GM21723 (cell line): ENCODE results near the gene ZMIZ1.

Source experiments
- ATAC-seq: cut with Tn5 transposase; IDR thresholded peaks from one replicate; pipeline ENCODE4 v1.9.1; 2021; ENCODE audit warnings: mild to moderate bottlenecking, moderate library complexity; ENCODE audit not compliant: unreplicated experiment

The ZMIZ1 gene

GRCh38 chr10:79096514-79096913, 27.7 kb downstream of the ZMIZ1 start:
- no peak for ATAC-seq

GRCh38 chr10:79097021-79097872, 28.5 kb downstream of the ZMIZ1 start:
- ATAC-seq = no peak

GRCh38 chr10:79098061-79098460, 29.3 kb downstream of the ZMIZ1 start:
- ATAC-seq = no peak

DNA sequence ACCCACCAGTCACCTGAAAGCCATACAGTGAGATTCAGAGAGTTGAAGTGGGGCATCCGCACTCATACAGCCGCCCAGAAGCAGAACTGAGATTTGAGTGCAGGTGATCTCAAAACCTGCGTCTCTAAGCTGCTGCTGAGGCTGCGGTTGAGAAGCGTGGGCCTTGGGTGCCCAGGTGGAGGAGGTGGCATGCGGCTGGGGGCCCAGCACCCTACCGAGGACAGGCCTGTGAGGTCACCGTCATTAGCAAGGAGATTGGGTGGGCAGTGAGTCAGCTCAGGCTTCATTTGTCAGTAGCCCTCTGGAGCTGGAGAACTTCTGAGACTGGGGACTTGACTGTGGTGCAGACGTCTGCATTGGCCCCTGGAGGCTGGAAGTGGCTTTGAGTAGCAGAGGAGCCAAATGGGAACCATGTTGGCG, 29.8 kb downstream of the ZMIZ1 start:
- ATAC-seq = peak; percentile 86

GRCh38 chr10:79099898-79100448, 31.2 kb downstream of the ZMIZ1 start:
- ATAC-seq = no peak

GRCh38 chr10:79100771-79101170, 32.0 kb downstream of the ZMIZ1 start:
- ATAC-seq = no peak

DNA sequence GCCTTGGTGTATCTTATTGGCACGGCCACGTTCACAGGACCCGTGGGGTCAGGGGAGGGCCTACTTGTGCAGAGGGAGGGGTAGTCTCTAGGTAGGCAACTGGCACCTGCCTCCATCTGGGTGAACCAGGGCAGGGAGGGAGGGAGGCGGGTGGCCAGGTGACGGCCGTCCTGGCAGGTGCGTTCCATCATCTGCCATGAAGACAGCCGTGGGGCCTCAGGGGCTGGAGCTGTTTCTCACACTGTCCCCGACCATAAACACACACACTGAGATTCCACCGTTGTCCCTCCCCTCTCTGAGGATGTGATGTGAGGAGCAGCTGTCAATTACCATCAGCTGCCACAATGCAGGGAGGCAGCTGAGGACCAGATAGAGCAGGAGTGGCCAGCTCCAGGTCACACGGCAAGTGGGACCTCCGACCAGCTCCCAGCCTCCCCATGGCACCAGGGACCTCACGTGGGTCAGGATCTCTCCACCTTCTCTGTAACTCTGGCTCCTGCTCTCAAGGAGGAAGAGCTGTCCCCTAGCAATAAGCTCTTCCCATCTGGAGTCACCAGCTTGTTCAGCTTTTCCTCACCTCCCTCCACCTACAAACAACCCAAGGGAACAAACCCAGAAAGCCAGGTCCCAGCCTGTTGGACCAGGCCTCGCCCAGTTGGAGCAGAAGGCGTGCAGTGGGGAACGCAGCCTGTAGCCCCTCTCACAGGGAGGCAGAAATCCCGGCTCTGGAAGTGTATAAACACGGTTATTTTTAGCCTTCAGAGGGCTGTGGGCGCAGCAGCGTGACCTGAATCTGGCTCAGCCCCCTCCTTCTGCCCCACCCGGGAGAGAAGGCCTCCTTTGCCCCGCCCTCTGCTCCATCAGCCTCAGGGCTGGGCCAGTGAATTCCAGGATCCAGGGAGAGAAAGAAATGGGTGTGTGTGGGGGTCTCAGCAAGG, 33.1 kb downstream of the ZMIZ1 start:
- no peak for ATAC-seq

DNA sequence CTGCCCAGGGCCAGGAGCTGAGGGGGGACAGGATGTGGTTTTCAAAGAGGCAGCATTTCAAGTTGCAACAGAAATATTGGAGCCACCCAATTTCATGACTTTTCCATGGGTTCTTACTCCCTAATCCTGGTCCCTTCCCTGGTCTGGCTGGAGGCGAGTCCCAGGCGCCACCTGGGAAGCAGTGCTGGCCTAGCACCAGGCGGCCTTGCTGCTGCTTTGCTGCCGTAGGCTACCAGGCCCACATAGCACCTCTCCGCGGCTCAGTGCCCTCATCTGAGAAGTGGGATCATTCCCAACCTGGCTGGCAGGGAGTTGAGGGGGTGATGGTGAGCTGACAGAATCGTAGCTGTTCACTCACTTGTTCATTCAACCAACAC, 33.7 kb downstream of the ZMIZ1 start:
- ATAC-seq = no peak

GRCh38 chr10:79103129-79103528, 34.4 kb downstream of the ZMIZ1 start:
- ATAC-seq = no peak

GRCh38 chr10:79103585-79103984, 34.8 kb downstream of the ZMIZ1 start:
- ATAC-seq = no peak

DNA sequence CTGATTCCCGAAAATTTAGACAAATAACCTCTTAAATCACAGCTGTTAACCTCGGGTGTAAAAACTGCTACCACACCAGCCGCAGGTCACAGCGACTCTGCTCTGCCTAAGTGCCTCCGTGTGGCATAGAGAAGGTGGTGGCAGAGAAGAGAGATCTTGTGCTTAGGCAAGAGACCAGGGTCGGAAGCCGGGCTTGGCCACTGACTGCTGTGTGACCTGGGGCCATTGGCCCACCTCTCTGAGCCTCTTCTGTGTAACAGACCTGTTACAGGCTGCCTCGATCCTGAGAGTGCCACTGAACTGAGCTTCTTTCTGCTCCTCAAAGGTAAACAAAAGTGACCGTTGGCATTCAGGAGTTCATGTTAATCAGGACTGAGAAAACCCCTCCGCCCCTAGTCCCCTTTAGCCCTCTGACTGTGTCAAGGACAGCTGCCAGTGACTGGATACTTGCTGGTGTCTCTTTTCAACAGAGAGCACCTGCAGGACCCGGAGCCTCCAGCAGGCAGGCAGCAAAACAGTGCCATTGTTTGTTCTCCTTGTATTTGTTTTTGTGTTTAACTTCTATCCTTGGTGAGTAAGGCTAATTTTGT, 36.5 kb downstream of the ZMIZ1 start:
- no peak for ATAC-seq

DNA sequence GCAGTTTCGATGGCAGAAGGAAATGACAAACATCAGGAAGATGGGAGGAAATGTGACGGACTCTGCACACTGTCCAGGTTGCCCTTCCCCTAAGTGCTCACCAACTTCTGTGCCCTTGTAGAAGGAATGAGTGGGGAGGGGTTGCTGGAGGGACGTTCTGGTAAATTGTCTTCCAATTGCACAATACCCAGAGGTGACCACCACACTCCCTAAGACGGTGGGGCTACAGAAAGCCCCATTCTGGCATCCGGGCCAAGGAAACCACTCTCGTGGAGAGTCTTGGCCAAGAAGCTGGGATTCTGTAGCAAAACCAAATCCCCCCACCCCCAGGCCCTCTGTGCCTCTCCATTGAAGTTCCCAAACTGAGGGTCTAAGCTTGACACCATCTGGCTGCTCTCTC, 37.1 kb downstream of the ZMIZ1 start:
- no peak for ATAC-seq

GRCh38 chr10:79106256-79107050, 37.7 kb downstream of the ZMIZ1 start:
- ATAC-seq = no peak

DNA sequence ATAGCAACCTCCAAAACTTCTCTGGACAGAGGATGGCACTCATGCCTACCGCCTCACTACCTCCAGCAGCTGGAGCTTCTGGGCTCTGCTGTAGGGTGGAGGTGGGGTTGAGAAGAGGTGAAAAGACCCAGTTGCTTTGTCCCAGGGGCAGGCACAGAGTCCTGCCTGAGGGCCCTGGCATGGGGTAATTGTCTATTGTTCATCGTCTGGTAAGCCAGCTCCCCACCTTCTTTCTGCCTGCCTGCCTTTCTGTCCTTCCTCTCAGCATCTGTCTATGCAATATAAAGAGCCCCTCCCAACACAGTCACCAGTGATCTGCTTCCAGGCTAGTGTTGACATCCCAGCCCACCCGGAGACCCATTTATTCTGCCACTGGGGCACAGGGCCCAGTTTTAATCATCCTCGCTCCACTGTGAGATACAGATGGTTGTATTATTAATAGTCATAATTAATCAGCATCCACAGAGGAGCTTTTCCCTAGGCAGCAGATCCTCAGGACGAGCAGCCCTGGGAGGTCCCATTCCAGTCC, 39.0 kb downstream of the ZMIZ1 start:
- no peak for ATAC-seq

DNA sequence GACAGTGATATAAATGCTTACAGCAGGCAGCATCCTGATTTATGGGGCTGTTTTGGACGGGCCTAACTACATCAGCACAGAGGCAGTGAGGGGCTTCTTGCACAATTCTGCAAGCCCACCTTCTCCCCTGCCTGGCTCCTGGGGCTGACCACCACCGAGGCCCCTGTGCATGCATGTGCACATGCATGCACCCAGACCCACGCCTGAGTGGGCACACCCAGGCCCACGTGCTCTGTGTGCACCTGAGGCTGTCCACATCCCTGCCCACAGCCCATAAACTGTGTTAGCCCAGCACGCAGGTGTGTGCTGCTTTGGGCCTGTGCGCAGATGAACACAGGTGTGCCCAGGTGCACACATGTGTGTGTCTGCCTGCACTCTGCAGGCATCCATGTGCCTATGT, 40.0 kb downstream of the ZMIZ1 start:
- no peak for ATAC-seq

DNA sequence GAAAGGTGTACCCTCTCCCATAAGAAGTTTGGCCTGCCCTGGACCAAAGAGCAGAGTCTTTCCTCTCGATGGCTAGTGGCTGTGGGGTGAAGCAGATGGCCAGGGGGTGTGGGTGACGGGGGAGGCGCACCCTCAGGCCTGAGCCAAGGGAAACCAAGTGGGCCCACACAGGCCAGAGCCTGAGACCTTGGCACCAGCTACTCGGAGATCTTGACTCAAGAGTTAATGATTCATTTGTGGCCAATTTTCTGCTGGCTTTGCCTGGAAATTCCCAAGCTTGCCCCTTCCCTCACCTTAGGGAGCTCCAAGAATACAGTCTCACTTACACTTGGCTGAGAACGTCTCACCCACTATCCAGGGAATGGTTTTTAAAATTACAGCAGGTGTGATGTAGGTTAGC, 42.7 kb downstream of the ZMIZ1 start:
- ATAC-seq = no peak

DNA sequence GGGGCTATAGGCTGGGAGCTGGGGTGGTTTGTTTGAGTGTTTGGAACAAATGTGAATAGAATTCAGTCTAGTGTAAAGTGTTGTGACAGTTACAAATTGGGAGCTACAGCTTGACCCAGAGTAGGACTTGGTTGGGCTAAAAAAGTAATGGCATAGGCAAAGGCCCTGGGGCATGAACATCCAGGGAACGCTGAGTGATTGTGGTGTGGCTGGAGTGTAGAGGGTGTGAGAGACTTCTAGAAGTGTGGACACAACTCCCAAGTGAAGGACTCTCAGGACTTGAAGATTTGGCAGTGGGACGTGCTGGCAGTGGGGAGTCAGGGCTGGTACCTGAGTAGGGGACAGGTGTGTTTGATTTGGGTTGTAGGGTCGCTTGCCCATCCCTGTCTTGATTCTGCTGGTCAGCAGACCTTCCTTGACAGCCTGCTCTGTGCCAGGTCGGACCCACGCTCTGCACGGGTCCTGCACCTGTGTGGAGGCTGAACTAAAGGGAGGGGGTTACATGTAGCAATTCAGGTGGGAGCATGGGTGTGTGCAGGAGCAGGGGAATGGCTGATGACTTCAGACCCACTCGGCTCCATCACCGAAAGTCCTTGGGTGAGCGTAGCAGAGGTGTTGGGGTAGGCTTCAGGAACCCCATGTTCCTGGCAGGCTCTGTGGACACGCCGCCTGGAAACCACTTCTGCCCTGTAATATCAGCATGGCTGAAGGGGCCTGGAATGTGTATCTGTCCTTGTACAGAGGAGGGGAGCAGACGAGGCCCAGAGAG, 43.3 kb downstream of the ZMIZ1 start:
- ATAC-seq = no peak

- ATAC-seq = no peak
Measured at GRCh38 chr10:79112881-79113431, 44.2 kb downstream of the ZMIZ1 start.

DNA sequence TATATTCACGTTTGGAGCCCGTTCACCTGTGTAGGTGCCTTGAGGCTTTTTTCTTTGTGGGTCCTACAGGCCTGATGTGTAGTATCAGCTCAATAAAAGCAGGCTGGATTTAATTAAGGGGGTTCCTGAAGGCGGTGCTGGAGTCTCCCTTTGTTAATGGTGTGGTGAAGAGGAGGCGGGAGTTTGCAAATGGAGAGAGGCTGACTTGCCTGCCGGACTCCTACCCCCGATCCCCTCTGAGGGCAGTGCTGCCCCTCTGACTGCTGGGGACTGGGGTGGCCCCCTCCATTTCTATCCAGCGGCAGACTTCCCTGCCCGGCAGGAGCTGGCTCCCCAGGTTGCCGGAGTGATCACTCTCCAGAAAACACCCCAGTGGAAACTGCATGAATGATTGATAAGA, 45.1 kb downstream of the ZMIZ1 start:
- no peak for ATAC-seq
